Astrocyte of the hippocampus (primary cell): ENCODE results near the gene BAX.

Experiments used
- DNase-seq: peaks from one replicate; pipeline ENCODE4 v3.0.0; 2011; ENCODE audit warnings: low read depth, low spot score

The BAX gene

DNA sequence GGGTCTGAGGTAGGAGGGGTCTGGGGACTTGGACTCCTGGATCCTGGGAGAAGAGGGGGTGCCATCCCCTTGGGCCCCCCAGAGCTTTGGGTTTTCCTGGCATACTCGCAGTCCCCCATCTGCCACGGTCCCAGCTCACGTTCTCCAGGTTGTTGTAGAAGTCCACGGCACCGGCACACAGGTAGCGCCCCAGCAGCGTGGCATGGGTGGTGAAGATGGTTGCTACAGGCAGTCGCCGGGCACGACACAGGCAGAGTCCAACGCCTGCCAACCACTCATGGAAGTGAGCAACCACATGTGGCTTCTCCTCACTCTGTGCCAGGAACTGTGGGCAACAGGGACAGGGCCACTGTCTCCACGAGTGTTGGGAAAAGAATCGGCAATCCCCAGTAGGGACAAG, 31.0 kb downstream of the BAX start:
- DNase-seq, result no peak

DNA sequence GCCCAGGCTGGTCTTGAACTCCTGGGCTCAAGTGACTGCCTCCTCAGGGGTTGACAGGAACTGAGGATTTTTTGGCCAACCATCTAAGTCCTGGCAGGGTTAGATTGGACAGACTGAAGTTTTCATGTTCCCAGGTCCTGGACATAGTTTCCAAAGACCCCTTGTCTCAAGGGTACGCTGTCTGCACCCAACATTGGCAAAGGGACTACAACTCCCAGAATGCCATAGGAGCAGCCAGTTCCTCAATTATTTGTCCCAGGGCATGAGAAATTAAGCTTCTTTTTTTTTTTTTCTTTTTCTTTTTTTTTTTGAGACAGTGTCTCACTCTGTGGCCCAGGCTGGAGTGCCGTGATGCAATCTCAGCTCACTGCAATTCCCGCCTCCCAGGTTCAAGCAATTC, 31.5 kb downstream of the BAX start:
- no peak for DNase-seq

DNA sequence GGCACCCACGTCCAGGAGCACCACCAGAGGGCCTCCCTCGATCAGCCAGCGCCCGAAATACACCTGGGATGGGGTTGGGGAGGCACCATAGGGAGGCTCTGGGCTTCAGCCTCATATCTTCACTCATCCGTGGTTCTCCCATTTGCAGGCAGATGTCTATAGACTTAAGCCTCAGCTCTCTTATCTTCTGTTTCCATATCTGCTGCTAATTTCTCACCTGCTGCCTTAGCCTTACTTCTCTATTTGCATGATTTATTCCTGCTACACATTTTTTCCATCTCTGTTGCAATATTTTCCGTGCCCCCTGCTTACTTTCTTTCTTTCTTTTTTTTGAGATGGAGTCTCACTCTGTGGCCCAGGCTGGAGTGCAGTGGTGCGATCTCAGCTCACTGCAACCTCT, 32.6 kb downstream of the BAX start:
- no peak for DNase-seq

DNA sequence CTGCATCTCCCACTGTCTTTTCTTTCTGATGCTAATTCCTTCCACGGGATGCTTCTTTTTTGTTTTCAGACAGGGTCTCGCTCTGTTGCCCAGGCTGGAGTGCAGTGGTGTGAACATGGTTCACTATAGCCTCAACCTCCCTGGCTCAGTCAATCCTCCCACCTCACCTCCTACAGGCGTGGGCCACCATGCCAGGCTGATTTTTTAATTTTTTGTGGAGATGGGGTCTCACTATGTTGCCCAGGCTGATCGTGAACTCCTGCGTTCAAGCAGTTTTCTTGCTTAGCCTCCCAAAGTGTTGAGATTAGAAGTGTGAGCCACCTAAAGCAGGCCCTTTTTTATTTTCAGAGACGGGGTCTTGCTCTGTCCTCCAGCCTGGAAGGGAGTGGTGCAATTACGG, 33.6 kb downstream of the BAX start:
- DNase-seq, result no peak

DNA sequence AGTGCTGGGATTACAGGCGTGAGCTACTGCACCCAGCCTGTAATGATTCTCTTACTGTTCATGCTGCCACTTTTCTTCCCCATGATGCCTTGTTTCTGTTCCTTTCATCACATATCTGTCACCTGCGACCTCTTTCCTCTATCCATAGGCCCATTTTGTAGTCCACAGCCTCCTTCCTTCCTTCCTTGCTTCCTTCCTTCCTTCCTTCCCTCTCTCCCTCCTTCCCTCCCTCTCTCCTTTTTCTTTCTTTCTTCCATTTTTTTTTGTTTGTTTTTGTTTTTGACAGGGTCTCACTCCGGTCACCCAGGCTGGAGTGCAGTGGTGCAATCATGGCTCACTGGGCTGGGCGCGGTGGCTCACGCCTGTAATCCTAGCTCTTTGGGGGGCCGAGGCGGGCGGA, 34.2 kb downstream of the BAX start:
- no peak for DNase-seq

DNA sequence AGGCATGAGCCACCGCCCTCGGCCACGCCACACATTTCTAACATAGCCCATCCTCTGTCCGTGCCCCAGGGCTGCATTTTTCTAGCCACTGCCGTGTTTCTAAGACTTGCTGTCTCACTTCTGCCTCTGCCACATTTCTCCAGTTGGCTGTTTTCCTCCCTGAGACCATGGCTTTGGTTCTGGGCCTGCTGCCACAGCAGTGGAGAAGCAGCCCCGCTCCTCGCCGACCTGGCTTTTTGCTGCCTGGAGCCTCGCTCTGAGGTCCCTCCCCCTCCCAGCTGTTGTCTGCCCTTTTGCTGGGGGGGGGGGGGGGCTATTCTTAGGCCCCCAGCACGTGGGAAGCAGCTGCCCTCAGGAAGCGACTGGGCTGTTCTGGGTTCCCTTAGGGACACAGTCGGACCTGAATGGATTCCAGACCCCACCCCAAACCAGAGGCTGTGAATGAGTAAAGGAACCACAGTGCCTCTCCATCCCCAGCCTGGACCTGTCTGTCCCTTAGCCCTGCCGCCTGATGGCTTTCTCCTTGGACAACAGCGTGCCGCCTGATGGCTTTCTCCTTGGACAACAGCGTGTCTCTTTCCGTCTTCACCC, 35.1 kb downstream of the BAX start:
- DNase-seq, result no peak

DNA sequence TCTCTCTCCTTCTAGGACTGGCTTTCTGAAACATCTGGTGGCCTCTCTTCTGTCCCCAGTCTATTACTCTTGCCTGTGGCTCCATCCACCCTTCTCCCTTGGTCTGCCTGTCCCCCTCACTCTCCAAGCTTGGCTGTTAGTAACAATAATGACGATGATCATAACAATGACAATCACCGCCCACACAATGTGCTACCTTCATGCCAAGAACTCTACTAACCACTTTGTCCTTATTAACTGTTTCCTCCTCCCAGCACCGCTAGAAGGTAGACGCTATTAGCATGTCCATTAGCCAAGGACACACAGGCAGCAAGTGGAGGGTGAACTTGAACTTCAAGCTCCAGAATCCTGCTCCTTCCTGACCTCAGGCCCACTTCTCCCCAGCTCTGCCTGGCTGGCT, 35.7 kb downstream of the BAX start:
- no peak for DNase-seq

DNA sequence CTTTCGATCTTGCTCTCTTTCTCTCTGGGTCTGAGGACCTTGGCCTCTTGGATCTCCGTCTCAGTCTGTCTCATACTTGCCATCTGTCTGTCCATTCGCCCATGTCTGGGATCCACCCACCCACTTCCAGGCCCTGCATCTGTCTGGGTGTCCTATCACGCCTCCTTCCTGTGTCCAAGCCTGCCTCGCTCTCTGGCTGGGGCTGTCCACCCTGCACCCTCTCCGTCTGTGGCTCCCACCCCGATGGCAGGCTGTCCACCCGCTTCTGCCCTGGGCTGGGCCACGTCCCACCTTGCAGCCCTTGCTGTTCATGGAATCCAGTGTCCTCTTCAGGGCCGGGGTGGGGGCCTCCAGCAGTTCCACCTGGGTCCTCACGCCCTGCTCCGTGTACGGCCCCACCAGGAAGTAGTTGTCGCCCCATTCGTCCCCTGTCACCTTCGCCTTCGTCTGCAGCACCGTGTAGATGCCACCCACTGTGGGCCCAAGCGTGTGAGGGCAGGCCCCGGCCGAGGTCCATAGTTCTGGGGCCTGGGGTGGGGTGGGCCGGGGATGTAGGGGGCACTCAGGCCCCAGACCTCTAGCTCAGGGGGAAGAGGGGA, 36.4 kb downstream of the BAX start:
- DNase-seq, result no peak

DNA sequence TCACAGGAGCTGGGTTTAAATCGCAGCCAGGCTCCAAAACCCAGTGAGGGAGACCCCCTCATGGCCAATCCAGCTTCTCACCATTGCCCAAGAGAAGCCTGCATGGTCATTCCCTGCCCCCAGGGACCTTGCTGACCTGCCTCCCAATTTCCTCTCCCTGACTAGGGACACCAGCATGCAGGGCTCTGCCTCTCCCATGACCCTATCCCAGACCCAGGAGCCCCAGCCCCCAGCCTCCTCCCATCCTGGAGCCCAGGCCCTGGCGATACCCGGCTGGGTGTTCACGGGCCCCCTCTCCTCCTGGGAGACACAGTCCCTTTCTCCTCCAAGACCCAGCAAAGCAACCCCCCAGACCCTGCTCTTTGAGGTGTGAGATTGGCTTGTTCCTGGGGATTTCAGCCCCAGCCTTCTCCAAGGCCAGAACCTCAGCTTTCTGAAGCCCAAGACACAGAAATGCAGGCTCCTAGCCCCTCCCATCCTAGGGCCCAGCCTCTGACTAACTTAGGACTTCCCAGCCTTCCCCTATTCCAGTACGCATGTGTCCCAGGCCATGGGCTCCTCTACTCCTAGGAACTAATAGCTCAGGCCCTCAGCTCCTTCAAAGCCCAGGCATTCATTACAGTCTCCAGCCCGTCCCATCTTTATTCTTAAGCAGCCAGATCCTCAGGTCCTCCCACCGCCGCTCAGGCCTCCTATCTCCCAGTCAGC, 37.4 kb downstream of the BAX start:
- peak; percentile 85 for DNase-seq

DNA sequence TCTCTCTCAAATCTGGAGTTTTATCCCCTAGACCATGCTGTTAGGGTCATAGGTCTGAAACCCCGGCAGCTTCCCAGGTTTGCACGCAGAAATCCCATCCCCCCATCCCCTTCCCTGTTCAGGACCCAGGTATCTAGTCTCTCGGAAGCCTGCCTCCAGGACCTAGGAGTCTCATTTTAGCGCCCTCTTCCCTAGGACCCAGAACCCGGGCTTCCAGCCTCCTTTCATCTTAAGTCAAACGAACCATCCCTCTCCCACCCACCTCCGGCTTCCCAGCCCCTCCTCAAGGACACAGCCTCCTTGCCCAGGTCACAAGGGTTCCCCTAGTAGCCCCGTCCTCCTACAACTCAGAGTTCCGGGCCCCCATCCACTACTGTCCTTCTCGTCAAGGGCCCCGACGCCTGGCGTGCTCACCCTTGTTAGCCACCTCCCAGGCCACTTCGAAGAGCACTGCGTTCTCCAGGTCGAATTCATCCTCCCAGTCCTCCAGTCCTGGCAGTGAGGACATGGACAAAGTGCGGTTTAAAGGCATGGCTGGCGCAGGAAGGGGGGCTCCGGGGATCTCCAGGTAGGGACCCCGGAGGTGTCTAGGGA, 38.0 kb downstream of the BAX start:
- peak; percentile 28 for DNase-seq

DNA sequence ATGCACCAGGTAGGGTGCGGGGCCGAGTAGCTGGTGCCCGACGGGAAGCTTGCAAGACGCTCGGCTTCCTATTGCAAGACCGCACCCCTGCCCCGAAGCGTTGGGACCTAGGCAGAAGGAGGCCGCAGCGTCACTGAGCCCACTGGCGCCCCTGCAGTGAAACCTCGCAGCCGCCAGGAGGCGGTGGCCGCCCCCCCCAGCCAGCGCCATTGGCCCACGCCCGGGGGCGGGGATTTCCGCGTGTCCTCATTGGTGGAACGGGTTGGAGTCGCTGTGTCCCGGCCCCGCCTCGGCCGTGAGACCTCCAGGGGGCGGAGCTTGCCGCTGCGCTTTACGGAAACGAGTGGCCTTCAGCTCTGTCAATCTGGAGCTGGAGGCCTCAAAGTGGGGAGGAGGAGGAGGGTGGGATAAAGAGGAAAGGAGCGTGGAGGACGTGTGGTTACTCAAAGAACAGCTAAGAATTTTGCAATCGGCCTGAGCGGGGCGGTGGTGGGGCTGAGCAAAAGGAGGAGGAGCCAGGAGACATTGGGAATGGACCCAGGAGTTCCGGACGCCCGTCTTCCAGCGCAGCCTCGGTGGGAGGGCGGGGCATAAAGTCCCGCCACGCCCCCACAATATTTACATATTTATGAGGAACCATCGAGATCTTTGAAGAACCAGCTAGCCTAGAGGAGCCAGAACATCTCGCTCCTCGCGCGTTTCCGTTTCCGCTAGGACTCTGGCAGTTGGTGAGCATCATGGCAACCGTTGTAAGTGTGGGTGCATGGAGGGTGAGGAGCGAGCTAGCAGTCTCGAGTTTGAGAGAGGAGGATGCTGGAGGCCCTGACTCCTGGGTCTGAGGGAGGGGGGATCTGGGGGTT, 38.7 kb downstream of the BAX start, which contains the start of the genes GYS1 and RUVBL2:
TSS of gene GYS1 (minus strand) at position 135 of the 860 bp plus-strand sequence. CDS start 197 bp downstream, outside the sequence.
TSS of gene RUVBL2 (plus strand) at position 713 of the 860 bp plus-strand sequence. CDS start at position 738, 25 bp downstream.
- DNase-seq, result peak; percentile 100

DNA sequence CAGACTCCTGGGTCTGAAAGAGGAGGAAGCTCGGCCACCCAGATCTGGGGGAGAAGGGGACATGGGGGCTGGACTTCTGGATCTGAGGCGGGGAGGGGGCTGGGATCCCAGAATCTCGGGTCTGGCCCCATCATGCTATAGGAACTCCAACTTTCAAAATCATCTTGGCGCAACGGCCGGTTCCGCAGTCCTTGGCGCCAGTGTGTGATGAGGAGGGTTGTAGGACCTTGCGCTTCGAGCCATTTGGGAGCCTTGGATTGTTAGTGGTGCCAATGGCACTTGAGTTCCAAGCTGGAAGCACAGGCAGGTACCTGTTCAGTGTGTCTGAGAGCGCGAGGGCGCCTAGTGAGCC, 39.3 kb downstream of the BAX start:
- no peak for DNase-seq

DNA sequence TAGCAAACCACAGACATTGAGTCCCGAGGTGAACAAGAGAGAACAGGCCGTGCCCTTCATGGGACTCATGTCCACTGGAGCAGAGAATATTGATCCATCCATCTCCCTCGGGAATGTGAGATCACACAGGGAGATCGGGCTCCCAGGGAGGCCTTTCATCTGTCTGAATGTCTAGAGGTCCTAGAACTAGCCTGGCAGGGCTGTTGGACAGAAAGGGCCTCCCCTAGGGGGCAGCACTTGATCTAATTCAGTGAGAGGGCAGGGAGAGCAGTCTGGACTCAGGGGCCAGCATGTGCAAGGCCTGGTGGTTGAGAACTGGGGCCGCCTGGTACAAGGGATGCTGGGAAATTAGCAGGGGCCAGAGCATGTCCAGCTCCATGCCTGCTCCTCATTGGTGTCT, 43.3 kb downstream of the BAX start:
- DNase-seq, result peak; percentile 78

DNA sequence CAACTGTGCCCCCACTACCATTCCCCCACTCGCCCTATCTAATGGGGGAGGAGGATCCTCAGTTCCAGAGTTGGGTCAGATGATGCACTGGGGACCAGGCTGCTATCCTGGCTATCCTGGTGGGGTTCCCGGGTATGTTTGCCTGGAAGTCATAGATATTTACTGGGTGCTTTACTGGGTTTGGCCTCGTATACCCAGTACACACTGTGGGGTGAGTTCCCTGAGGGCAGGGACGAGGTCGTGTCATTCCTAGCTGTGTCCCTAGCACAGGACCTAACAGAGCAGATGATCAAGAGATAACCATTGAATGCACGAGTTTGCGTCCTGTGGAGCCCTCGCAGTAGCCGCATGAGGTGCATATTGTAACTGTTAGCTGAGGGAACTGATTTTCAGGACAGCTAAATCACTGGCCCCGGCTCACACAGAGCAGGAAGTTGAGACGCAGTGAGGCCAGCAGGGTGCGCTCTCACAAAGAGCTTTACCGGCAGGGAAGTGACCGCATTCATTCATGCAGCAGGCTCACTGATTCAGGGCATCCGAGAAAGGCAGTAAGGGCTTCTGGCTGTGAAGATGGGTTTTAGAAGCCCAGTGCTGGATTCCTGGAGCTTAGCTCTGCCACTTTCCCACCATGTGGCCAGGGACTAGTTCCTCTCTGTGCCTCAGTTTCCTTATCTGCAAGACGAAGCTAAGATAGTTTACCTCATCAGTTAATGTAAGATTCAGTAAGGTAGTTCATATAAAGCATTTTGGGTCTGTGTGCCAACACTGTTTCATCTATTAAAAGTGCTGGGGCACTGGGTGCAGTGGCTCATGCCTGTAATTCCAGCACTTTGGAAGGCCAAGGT, 45.0 kb downstream of the BAX start:
- DNase-seq, result peak; percentile 89

DNA sequence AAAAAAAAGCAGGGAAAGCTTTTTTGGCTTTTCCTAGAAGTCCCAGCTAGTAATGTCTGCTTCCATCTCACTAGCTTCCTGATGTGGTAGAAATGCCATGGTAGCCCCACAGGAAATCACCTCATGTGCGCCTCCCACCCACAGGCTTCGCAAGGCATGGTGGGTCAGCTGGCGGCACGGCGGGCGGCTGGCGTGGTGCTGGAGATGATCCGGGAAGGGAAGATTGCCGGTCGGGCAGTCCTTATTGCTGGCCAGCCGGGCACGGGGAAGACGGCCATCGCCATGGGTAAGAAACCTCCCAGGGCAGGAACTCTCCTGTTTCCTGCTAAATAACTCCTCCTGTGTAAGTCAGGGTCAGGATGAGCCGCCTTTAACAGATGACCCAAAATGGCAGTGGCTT, 49.5 kb downstream of the BAX start:
- no peak for DNase-seq

DNA sequence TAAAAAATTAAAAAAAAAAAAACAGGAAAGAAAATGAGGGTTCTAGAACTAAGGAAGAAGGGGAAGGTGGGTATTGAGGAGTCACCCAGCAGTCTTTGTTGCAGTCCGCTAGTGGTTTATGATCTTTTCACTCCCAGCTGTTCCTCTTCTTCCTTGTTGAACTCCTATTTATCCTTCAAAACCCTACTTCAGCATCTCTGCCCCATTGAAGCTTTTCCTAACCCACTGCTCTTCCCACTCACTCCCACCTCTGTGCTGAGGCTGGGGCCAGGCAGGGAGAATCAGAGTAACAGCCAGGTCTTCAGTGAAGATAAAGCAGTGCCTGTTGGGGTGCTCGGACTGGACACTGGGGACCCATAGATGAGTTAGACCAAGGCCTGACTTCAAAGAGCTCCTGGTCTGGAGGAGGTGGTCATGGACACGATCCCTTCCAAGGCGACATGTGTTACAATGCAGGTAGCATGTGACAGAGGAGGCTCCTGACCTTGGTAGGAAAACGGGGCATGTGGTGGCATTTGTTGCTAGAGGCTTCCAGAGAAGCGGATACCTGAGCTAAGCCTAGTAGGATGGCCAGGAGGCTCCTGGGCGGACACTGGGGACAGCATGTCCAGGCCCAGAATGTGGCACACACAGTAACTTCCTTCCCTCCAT, 50.4 kb downstream of the BAX start:
- no peak for DNase-seq

DNA sequence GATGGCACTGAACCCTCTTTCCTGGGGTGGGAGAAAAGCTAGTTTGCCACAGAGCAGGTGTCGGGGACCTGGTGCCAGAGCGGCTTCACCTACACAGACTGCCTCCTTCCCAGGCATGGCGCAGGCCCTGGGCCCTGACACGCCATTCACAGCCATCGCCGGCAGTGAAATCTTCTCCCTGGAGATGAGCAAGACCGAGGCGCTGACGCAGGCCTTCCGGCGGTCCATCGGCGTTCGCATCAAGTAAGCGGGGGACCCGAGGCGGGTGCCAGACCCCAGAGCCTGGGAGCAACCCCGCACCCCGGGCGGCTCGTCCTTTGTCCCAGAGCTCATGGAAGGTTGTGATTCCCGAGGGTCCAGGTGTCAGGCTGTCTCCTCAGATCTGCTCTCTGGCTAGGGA, 52.2 kb downstream of the BAX start:
- DNase-seq, result no peak

DNA sequence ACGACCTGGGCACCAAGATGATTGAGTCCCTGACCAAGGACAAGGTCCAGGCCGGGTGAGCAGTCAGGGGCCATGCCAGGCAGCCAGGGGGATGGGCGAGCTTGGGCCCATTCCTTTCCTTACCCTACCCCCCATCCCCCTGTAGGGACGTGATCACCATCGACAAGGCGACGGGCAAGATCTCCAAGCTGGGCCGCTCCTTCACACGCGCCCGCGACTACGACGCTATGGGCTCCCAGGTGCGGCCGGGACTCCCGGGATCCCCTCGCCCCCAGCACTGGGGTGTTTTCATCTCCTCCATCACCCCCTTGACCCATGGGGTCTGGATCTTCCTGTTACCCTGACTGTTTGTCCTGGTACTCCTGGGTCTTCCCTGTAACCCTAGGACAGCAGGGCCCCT, 55.2 kb downstream of the BAX start:
- no peak for DNase-seq

DNA sequence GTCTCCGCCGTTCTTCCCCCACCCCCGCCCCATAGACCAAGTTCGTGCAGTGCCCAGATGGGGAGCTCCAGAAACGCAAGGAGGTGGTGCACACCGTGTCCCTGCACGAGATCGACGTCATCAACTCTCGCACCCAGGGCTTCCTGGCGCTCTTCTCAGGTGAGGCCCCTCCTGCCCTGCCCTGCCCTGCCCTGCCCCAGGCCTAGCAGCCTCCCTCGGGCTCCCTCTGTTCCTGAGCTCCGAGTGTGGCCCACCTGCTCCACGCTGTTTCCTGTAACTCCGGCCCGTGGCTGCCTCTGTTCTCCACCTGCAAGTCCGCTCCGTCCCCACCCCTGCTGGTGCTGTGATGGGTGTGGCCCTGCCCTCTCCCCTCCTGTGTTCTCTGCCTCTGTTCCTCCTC, 55.8 kb downstream of the BAX start:
- DNase-seq, result no peak

DNA sequence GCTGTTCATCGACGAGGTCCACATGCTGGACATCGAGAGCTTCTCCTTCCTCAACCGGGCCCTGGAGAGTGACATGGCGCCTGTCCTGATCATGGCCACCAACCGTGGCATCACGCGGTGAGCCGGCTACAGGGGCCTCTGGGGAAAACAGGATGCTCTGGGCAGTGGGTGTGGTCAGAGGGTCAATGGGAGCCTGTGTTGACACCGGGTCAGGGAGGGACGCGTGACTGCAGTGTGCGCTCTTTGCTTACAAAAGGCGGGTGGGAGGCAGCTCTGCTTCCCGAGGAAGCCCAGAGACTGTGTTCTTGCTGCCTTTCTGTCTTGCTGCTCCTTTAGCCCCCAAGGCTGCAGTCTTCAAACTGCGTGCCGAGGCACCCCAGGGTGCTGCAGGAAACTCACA, 56.5 kb downstream of the BAX start:
- DNase-seq, result no peak
